Measurements from ENCODE around the gene DES.

Gene DES

GRCh38 chr2:219425238-219426067 lies 7.3 kb downstream of the DES start:
- H3K9ac ChIP-seq (ENCODE audit: low read length): no peak overlapping the region
- H3K4me3 ChIP-seq (ENCODE audit: low read length): no peak overlapping the region
- H3K9me3 ChIP-seq (ENCODE audit: control insufficient read depth, low read length): no peaks in the 10 kb centered on the region
- no peaks in the 10 kb centered on the region for H3K36me3 ChIP-seq (ENCODE audit: control insufficient read depth, insufficient read depth, low read length)
- H3K27me3 ChIP-seq (ENCODE audit: control insufficient read depth, insufficient read depth, low read length): no peaks in the 10 kb centered on the region
- no peaks in the 10 kb centered on the region for H3K4me1 ChIP-seq (ENCODE audit: control insufficient read depth, insufficient read depth, low read length)

- H3K9ac ChIP-seq (ENCODE audit: low read length): no peak overlapping the region
- no peaks in the 10 kb centered on the region for H3K4me1 ChIP-seq (ENCODE audit: control insufficient read depth, insufficient read depth, low read length)
These were observed 7.9 kb downstream of the DES start for GRCh38 chr2:219426068-219426443.

GRCh38 chr2:219426534-219427136 lies 8.5 kb downstream of the DES start:
- H3K27me3 ChIP-seq (ENCODE audit: control insufficient read depth, insufficient read depth, low read length): no peaks in the 10 kb centered on the region
- no peaks in the 10 kb centered on the region for H3K4me1 ChIP-seq (ENCODE audit: control insufficient read depth, insufficient read depth, low read length)
- H3K4me3 ChIP-seq (ENCODE audit: low read length): no peak overlapping the region
- H3K9me3 ChIP-seq (ENCODE audit: control insufficient read depth, low read length): no peaks in the 10 kb centered on the region
- no peak overlapping the region for H3K9ac ChIP-seq (ENCODE audit: low read length)
- no peaks in the 10 kb centered on the region for H3K36me3 ChIP-seq (ENCODE audit: control insufficient read depth, insufficient read depth, low read length)

More at GRCh38 chr2:219426068-219426443, 7.9 kb downstream of the DES start:
- H3K36me3 ChIP-seq (ENCODE audit: control insufficient read depth, insufficient read depth, low read length): no peaks in the 10 kb centered on the region
- no peaks in the 10 kb centered on the region for H3K9me3 ChIP-seq (ENCODE audit: control insufficient read depth, low read length)
- H3K4me3 ChIP-seq (ENCODE audit: low read length): no peak overlapping the region
- no peaks in the 10 kb centered on the region for H3K27me3 ChIP-seq (ENCODE audit: control insufficient read depth, insufficient read depth, low read length)

- Histone ChIP-seq H3K9ac (ENCODE audit: low read length) (no peak overlapping the region), H3K36me3 (ENCODE audit: control insufficient read depth, insufficient read depth, low read length) (no peaks in the 10 kb centered on the region), H3K27me3 (ENCODE audit: control insufficient read depth, insufficient read depth, low read length) (no peaks in the 10 kb centered on the region), H3K9me3 (ENCODE audit: control insufficient read depth, low read length) (no peaks in the 10 kb centered on the region), H3K4me3 (ENCODE audit: low read length) (no peak overlapping the region), H3K4me1 (ENCODE audit: control insufficient read depth, insufficient read depth, low read length) (no peaks in the 10 kb centered on the region)
These were observed 10.3 kb downstream of the DES start for GRCh38 chr2:219428469-219428868.

DNA sequence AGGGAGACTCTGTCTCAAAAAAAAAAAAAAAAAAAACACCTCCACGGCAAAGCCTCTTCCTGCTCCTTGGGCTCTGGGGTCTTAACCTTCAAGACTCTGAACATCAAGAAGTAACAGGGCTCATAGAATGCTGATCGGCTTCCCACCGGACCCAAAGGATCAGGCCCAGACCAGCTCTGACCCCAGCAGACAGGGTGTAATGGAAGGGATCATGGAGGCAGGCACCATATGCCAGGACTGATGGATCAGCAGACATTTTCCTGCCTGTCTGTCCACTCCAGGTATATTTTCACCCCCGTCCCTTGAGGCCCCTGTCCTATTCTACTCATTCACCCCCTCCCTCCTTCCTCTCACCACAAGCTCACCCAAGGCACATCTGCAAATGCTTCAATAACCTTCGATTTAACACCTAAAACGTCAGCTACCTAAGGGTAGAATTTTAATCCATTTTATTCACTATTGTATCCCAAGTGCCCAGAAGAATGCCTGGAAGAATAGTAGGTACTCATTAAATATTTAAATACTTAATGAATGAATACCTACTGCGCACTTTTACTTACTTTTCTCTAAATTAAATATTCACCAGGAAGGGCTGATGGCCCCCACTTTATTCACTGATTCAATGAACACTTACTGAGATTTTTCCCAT lies 11.9 kb downstream of the DES start:
- Histone ChIP-seq H3K9me3 (ENCODE audit: control insufficient read depth, low read length) (no peaks in the 10 kb centered on the region), H3K9ac (ENCODE audit: low read length) (no peak overlapping the region), H3K4me1 (ENCODE audit: control insufficient read depth, insufficient read depth, low read length) (peaks cover 5% of the 10 kb centered on the region), H3K4me3 (ENCODE audit: low read length) (no peak overlapping the region), H3K27me3 (ENCODE audit: control insufficient read depth, insufficient read depth, low read length) (peaks cover 16% of the 10 kb centered on the region), H3K36me3 (ENCODE audit: control insufficient read depth, insufficient read depth, low read length) (no peaks in the 10 kb centered on the region)

DNA sequence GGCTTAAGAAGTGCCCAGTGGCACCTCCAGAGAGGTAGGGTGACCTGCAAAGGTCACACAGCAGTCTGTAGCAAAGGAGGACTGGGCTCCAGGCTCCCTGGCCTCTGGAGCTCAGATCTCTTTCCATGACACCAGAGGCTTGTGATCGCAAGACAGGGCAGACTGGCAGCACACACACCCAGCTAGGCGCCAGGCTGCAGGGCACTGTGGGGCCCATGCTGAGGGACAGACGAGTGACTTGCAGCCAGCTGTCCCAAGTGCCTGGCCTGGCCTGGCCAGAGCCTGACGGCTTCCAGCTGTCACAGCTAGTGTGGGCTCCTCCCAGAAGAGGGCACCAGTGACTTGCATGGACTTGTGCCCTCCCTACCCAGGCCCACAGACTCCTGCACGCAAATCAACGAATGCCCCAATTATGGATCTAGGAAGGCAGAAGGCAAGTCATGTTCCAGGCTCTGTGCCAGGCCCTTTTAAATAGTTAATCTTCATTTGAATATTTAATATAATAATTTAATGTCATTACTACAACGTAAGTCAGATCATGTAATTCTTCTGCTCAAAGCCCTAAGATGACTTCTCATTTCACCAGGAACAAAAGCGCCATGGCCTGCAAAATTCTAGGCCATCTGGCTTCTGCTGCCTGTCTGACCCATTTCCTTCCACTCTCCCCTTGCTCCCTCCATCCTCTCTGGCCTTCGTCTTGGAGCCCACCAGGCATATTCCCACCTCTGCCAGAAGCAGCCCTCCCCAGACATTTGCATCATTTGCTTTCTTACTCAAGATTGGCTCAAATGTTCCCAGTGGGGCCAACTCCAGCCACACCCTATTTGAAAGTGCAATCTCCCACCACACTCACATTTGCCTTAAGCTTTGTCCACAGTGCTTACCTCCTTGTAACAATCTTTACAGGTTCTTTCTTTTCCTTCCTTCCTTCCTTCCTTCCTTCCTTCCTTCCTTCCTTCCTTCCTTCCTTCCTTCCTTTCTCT lies 12.7 kb downstream of the DES start:
- Histone ChIP-seq H3K27me3 (ENCODE audit: control insufficient read depth, insufficient read depth, low read length) (peaks cover 24% of the 10 kb centered on the region), H3K36me3 (ENCODE audit: control insufficient read depth, insufficient read depth, low read length) (no peaks in the 10 kb centered on the region), H3K9me3 (ENCODE audit: control insufficient read depth, low read length) (no peaks in the 10 kb centered on the region), H3K4me1 (ENCODE audit: control insufficient read depth, insufficient read depth, low read length) (peaks cover 5% of the 10 kb centered on the region), H3K9ac (ENCODE audit: low read length) (no peak overlapping the region), H3K4me3 (ENCODE audit: low read length) (no peak overlapping the region)

GRCh38 chr2:219433666-219434467 lies 15.7 kb downstream of the DES start:
- Histone ChIP-seq H3K9ac (ENCODE audit: low read length) (no peak overlapping the region), H3K27me3 (ENCODE audit: control insufficient read depth, insufficient read depth, low read length) (peaks cover 44% of the 10 kb centered on the region), H3K9me3 (ENCODE audit: control insufficient read depth, low read length) (no peaks in the 10 kb centered on the region), H3K4me1 (ENCODE audit: control insufficient read depth, insufficient read depth, low read length) (peaks cover 5% of the 10 kb centered on the region), H3K4me3 (ENCODE audit: low read length) (no peak overlapping the region), H3K36me3 (ENCODE audit: control insufficient read depth, insufficient read depth, low read length) (no peaks in the 10 kb centered on the region)

DNA sequence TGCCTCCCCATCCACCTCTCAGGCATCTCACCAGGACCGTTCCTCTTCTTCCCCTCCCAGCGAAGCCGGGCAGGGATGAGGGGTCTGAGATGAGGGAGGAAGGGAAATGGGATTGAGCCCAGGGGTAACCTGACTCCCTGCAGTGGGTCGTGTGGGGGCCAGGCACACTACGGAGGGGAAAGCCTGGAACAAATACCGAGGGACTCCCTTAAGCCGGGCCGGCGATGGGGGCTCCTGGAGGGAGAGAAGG lies 16.2 kb downstream of the DES start:
- H3K9me3 ChIP-seq (ENCODE audit: control insufficient read depth, low read length): no peaks in the 10 kb centered on the region
- H3K36me3 ChIP-seq (ENCODE audit: control insufficient read depth, insufficient read depth, low read length): no peaks in the 10 kb centered on the region
- H3K9ac ChIP-seq (ENCODE audit: low read length): no peak overlapping the region
- H3K27me3 ChIP-seq (ENCODE audit: control insufficient read depth, insufficient read depth, low read length): peaks cover 44% of the 10 kb centered on the region
- H3K4me1 ChIP-seq (ENCODE audit: control insufficient read depth, insufficient read depth, low read length): peaks cover 5% of the 10 kb centered on the region
- H3K4me3 ChIP-seq (ENCODE audit: low read length): no peak overlapping the region

- Histone ChIP-seq H3K9ac (ENCODE audit: low read length) (no peak within 1 kb of the TSS), H3K4me3 (ENCODE audit: low read length) (no peak within 1 kb of the TSS), H3K9me3 (ENCODE audit: control insufficient read depth, low read length) (no peaks in the 10 kb centered on the region), H3K36me3 (ENCODE audit: control insufficient read depth, insufficient read depth, low read length) (no peaks in the 10 kb centered on the region), H3K27me3 (ENCODE audit: control insufficient read depth, insufficient read depth, low read length) (peaks cover 45% of the 10 kb centered on the region), H3K4me1 (ENCODE audit: control insufficient read depth, insufficient read depth, low read length) (peaks cover 5% of the 10 kb centered on the region)
These were observed 16.7 kb downstream of the DES start, which contains the start of gene SPEG for GRCh38 chr2:219434718-219435525. Gene SPEG (plus strand): TSS chr2:219434843. CDS start chr2:219434978, 135 bp downstream.

- Histone ChIP-seq H3K27me3 (ENCODE audit: control insufficient read depth, insufficient read depth, low read length) (peaks cover 48% of the 10 kb centered on the region), H3K4me1 (ENCODE audit: control insufficient read depth, insufficient read depth, low read length) (peaks cover 5% of the 10 kb centered on the region), H3K4me3 (ENCODE audit: low read length) (no peak overlapping the region)
These were observed 17.5 kb downstream of the DES start for GRCh38 chr2:219435701-219436100.

More at GRCh38 chr2:219435701-219436100, 17.5 kb downstream of the DES start:
- H3K36me3 ChIP-seq (ENCODE audit: control insufficient read depth, insufficient read depth, low read length): no peaks in the 10 kb centered on the region
- no peaks in the 10 kb centered on the region for H3K9me3 ChIP-seq (ENCODE audit: control insufficient read depth, low read length)
- no peak overlapping the region for H3K9ac ChIP-seq (ENCODE audit: low read length)
